GM19238 (cell line): Measurements from ENCODE around the gene RDH14.

Source experiments
- DNase-seq: peaks from one replicate; pipeline ENCODE4 v3.0.0; 2011; ENCODE audit warnings: low spot score; ENCODE audit not compliant: insufficient read length

RDH14 gene

DNA sequence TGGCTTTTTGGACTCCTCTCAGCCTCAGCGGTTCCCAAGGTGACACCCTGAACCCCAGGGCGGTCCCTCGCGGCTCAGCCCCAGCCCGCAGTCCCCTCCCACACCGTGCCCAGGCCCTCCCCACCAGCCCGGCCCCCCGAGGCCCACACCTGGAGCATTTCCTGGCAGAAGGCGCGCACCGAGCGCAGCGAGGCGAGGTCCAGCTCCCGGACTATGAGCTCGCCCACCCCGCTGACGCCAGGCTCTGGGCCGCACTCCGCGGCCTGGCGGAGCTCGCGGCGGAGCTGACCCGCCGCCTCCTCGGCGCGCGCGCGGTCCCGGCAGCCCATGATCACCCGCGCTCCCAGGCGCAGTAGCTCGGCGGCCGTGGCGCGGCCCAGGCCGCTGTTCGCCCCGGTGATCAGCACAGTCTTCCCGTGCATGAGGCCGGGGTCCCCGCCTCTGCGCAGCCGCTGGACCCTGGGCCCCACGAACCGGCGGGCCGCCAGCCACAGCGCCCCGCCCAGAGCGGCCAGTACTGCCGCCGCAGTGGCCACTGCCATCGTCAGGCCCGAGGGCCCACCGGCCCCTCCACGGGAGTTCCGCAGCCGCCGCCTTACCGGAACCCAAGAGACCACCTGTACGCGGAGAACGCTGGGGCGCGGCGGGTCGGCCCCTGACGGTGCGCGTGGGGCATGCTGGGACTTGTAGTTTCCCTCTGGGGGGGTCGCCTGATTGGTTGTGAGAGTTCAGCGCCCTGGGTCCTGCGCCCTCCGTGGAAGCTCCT, at the start of gene RDH14:
TSS of gene RDH14 (minus strand) at position 623 of the 766 bp plus-strand sequence. CDS start at position 542, 81 bp downstream.
- DNase-seq, result peak; percentile 74

DNA sequence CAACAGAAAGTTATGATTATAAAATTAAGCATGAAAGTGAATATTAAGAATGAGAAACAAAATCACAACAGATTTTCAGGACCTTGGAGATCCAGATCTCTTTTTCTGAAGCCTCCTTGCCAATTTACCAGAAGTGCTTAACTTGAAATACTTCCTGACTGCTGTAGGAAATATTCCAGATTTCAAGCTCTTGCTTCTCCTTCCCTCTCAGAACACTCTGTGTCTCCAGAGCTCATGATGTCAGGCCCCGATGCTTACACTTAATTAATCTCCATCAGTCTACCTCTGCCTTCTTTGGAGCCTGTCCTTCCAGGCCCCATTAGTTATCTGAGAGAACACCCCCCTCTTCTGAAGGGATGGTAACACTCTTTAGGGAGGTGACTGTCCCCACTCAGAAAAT, 49.6 kb upstream of the RDH14 start:
- no peak for DNase-seq

DNA sequence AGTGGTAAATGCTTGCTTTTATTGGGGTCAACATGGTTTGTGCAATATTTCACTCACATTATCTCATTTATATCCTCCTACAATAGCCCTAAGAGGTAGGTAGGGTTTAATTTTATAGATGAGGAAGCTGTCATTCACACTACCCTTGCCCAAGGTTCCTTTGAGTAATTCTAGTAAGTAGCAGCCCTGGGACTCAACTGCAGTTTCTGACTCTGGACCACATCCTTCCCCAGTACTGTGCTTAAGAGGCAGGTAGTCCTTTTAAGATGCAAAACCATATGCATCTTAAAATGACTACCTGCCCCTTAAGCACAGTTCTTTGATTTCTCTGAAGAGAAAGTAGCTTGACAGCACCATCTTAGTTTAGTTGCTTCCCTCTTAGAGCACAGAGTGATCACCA, 44.7 kb upstream of the RDH14 start:
- no peak for DNase-seq

DNA sequence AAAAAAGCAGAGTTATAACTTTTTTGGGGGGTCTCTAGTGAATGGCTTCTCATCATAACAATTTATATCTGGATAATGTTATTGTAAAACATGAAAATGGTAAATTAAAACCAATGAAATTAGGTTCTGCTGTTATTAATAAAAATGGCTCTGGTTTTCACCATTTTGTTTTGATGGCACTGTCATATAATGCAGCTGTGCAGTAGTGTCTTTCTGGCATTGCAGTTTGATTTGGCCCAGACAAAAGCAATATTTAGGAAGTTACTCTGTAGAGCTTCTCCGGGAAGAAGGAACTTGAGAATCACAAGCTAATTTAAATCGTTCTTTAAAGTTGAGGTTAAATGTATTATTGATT, 44.1 kb upstream of the RDH14 start:
- DNase-seq, result no peak

- DNase-seq, result no peak
These were observed 43.5 kb upstream of the RDH14 start for GRCh38 chr2:18603854-18604530.

DNA sequence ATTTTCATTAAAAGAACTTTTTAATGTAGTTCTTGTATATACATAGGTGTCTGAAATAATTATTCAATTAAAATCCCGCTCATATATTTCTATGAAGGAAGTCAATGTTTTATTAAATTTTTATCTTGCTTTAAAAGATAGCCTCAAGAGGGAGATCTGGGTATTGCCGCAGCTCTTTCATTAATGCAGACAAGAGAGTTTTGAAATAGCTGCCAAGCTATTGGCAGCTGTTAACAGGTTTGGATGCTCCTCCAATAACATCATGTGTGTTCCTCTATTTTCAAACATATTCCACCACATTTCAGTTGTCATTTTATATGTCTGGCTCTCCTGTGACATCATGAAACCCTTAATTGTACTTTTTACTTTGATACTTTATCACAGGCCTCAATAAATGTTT, 41.8 kb upstream of the RDH14 start:
- DNase-seq, result no peak

- no peak for DNase-seq
These were observed 39.8 kb upstream of the RDH14 start for GRCh38 chr2:18600255-18600613.

DNA sequence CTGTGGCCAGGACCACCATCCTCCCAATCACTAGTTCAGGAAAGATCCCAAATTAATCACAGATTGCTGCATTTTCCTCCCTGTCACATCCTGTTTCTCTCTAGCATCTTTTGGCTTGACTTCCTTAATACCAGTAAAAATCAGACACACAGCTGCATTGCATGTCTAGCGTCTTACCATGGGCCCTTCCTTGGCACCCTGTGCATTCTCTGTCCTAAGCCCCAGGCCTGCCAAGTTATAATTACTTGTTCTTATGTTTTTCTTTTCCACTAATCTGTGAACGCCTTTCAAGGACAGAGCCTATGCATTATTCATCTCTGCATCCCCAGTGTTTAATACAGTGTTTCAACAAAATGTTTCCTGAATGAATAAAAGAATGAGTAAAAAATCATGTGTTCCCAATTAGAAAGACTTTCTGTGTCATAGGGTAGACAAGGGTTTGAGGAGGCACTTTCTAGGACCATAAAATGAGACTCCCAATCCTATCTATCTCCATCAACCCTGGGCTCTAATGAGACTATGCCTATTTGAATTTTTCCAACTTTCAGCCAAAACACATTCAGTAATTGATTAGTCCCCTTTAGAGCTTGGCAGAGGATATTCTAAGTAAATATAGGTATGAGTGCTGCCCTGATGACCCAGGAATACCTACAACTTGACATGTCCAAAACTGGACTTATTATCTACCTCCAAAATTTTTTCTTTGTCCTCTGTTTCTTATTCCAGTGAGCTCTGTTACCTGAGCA, 39.2 kb upstream of the RDH14 start:
- DNase-seq, result no peak

DNA sequence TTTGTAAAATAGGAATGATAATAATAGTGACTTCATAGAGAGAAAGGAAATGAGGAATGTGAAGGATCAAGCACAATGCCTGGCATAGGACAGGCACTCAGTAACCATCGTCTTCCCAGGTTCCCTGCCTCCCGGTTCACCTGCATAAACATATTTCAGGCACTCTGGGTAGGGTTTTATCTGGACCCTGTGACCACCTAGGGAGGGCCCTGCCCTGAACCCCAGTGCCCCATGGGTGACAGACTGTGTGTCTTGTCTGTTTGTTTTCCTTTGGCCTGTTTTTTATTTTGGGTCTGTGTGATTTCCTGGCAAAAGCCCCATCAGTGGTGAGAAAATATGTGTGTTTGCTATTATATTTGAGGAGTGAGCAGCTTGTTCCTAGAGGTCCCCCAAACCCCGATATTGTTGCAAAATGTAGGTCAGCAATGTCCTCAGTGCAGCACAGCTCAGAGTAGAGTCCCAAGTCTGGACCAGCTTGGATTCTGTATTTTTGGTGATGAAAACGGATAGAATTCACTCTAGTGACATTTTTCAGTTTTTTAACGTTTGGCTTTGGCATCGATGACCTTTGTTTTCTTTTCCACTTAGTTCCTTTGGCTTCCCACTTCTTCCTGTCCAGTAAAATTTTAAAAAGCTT, 38.5 kb upstream of the RDH14 start:
- no peak for DNase-seq

GRCh38 chr2:18597618-18598017, 37.2 kb upstream of the RDH14 start:
- no peak for DNase-seq

- DNase-seq, result no peak
These were observed 36.5 kb upstream of the RDH14 start for GRCh38 chr2:18596993-18597392.

DNA sequence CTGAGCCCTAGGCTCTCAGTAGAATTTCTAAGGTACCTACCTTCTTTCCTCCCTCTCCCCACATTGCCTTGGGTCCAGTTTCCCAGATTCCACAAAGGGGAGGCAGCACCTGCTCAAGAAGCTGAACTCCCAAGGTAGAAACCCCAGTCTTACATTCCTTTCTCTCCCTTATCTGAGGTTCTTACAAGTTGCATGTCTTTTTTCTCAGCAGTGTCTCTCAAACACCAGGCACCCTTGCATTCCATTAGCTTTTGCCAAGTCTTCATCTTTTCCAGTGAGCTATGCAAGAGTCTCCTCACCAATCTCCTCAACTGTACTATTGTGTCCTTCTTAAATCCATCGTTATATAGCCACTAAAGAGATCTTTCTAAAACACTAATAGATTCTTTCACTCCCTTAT, 33.0 kb upstream of the RDH14 start:
- no peak for DNase-seq

DNA sequence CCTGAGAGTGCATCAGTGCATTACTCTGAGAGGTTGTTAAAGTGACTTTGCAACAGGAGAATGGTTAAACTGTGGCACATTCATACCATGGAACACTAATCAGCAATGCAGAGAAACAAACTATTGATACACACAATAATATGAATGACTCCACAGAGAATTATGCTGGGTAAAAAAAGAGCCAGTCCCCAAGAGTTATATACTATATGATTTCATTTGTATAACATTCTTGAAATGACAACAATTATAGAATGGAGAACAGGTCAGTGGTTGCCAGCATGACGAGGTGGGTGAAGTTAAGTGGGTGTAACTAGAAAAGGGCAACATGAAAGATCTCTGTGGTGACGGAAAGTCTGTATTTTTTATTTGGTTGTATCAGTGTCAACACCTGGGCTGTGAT, 31.9 kb upstream of the RDH14 start:
- no peak for DNase-seq

DNA sequence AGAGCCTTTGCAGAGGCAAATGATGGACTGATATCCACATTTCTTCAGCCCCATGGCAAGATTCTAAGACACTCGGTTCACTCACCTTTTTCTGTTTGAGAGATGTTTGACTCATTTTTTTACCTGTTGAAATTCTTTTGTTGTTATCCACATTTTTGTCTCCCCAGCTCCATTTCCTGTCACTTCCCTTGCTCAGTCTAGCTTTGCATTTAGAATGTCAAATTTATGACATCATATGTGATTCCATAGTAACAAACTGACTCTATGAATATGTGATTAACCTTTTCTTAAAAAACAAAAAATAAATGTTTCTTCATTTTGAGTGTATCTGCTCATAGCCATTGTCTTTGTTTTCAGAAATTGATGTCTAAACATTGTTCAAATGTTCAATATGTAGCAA, 28.9 kb upstream of the RDH14 start, which contains the start of gene NT5C1B:
TSS of gene NT5C1B (minus strand) at position 216 of the 400 bp plus-strand sequence. CDS start at position 115, 101 bp downstream.
- no peak for DNase-seq

GRCh38 chr2:18588802-18589201, 28.3 kb upstream of the RDH14 start:
- no peak for DNase-seq

DNA sequence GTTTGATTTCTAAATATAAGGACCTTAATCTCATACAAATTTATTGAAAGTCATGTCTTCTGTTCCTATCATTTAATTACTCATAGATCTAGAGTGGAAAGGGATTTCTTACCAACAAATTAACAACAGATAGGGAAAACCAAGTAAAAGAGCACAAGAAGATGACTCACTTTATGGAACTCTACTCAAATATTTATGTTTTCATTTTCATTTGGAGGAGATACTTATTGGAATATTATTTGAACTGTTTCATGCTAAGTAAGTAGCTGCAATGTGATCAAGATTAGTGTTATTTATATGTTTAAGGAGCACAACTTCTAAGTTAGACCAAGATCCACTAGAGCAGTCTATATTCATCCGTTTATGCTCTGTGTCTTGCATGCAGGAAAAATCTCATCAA, 27.6 kb upstream of the RDH14 start:
- DNase-seq, result no peak

DNA sequence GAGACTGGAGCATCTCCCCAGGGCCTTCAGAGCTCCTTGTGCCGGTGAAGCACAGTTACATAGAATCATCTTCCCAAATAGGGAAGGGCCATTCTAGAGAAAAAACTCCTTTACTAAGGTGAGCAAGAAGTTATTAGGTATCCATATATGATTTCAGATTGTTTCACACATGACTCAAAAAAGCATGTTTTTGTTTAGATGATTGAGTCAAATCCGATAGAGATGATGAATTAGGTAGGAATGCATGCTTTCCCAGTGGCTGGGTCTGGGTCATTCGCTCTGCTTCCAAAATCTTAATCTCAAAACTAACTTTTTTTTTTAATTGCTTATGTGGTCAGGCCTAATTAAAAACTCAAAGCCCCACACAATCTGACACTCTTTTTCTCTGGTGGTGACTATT, 25.1 kb upstream of the RDH14 start:
- DNase-seq, result no peak

DNA sequence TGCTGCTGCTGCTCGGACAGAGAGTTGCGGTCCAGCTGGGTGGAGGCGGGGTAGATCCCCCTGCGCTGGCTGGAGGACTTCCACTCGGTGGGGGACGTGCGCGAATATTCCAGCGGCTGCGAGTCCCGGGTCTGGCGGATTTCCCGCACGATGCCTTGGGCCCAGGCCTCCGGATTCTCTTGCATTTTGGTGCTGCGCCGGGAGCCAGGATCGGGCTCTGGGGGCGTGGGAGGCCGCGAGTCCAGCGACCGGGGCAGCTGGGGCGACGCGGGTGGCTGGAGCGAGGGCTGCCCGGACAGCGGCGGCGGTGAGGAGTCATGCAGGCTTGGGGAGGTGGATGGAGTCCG, 24.1 kb upstream of the RDH14 start:
- DNase-seq, result no peak

- DNase-seq, result no peak
These were observed 23.6 kb upstream of the RDH14 start for GRCh38 chr2:18583905-18584607.

DNA sequence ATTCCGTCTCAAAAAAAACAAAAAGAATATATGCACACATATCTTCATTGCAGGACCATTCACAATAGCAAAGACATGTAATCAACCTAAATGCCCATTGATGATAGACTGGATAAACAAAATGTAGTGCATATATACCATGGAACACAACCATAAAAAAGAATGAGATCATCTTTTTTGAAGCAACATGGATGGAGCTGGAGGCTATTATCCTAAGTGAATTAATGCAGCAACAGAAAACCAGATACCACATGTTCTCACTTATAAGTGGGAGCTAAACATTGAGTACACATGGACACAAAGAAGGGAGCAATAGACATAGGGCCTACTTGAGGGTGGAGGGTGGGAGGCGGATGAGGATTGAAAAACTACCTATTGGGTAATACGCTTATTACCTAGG, 20.2 kb upstream of the RDH14 start:
- DNase-seq, result no peak

GRCh38 chr2:18578033-18578432, 17.6 kb upstream of the RDH14 start:
- no peak for DNase-seq
